GM12878 (cell line): ENCODE results near the gene DOLPP1. TPM values are rescaled to one million over a fixed set of nuclear protein-coding genes. Genes with fewer than 3 reads are reported as not detected.
A peak's percentile ranks its signal among the peaks of the same experiment; 100 is the strongest.

Source experiments
- ATAC-seq: fragments of 200-7000 bp; cut with Tn5 transposase; 3 replicates; pipeline ENCODE4 v1.9.1; 2020; ENCODE audit warnings: mild to moderate bottlenecking, moderate library complexity
- BruUV-seq: library from RNA; stranded (reverse); fragments of 400-500 nt; replicated peaks from 2 replicates; lab custom pipeline; 2021; lab: Mats Ljungman, UMichigan
- CTCF ChIA-PET: fragments of 300-600 bp; sonication (Branson Sonifier 250); formaldehyde crosslinking; extraction: SDS; loops from one replicate; lab custom pipeline; 2021; ENCODE audit warnings: inconsistent platforms; lab: Yijun Ruan, JAX
- POLR2A ChIA-PET: fragments of 350-600 bp; formaldehyde crosslinking; extraction: SDS; loops from one replicate; lab custom pipeline; 2021; ENCODE audit warnings: inconsistent platforms; lab: Charles Lee
- RAD21 ChIA-PET: fragments of 300-600 bp; sonication (Branson Sonifier 250); formaldehyde crosslinking; loops from one replicate; lab custom pipeline; 2023; ENCODE audit warnings: antibody characterized with exemption; ENCODE audit not compliant: unreplicated experiment; lab: Charles Lee
- SMC1A ChIA-PET: fragments of 300-600 bp; sonication (Branson Sonifier 250); formaldehyde crosslinking; loops from one replicate; lab custom pipeline; 2023; ENCODE audit not compliant: unreplicated experiment, uncharacterized antibody; lab: Charles Lee
- DNase-seq: peaks from one replicate; pipeline ENCODE4 v3.0.0-alpha.2; 2011; ENCODE audit warnings: low read depth, low spot score
- FAIRE-seq: peaks from 3 replicates; lab custom pipeline; 2011; peaks lifted over from hg19 to GRCh38; lab: Jason Lieb, UNC
- H2AFZ ChIP-seq: 2 replicates; pipeline ENCODE4 v1.6.0; 2011; ENCODE audit warnings: low read depth, low read length, control low read depth; ENCODE audit not compliant: control insufficient read depth
- H3K27ac ChIP-seq: 2 replicates; pipeline ENCODE4 v1.5.1; 2011; ENCODE audit warnings: control low read depth; ENCODE audit not compliant: control insufficient read depth, insufficient read depth
- H3K27me3 ChIP-seq, 2 experiments: replicated peaks in 1 of 2; 2 replicates each; pipeline versions ENCODE4 v1.6.0 to v1.6.1; 2011; ENCODE audit warnings: low read length in 1 of 2; ENCODE audit not compliant: control insufficient read depth in 2 of 2, insufficient read depth in 2 of 2
- H3K36me3 ChIP-seq, 2 experiments: 2 replicates each; pipeline ENCODE4 v1.5.1; 2011; ENCODE audit warnings: low read length in 1 of 2; ENCODE audit not compliant: control insufficient read depth in 2 of 2, insufficient read depth in 2 of 2
- H3K4me1 ChIP-seq: 2 replicates; pipeline ENCODE4 v1.6.1; 2011; ENCODE audit warnings: mild to moderate bottlenecking, low read length, moderate library complexity, mixed read lengths; ENCODE audit not compliant: control insufficient read depth, insufficient read depth
- H3K4me2 ChIP-seq: 2 replicates; pipeline ENCODE4 v1.6.0; 2011; ENCODE audit warnings: control low read depth; ENCODE audit not compliant: control insufficient read depth, insufficient read depth
- H3K4me3 ChIP-seq: fragments of 200-600 bp; sonication (generic); 2 replicates; pipeline ENCODE4 v1.5.1; 2016
- H3K79me2 ChIP-seq: 2 replicates; pipeline ENCODE4 v1.6.0; 2011; ENCODE audit warnings: low read length; ENCODE audit not compliant: control insufficient read depth, insufficient read depth
- H3K9ac ChIP-seq: 2 replicates; pipeline ENCODE4 v1.8.0; 2011; ENCODE audit warnings: low read length, control low read depth, mixed read lengths; ENCODE audit not compliant: control insufficient read depth, insufficient read depth
- H3K9me3 ChIP-seq: replicated peaks from 3 replicates; pipeline ENCODE4 v1.5.1; 2011; ENCODE audit warnings: mild to moderate bottlenecking, low read length; ENCODE audit not compliant: control insufficient read depth, insufficient read depth
- H4K20me1 ChIP-seq: 2 replicates; pipeline ENCODE4 v1.6.0; 2011; ENCODE audit not compliant: control insufficient read depth, insufficient read depth
- ATF3 ChIP-seq: IDR thresholded peaks from 2 replicates; pipeline ENCODE4 v1.6.1; 2011; ENCODE audit warnings: low read depth, mild to moderate bottlenecking, low read length, moderate library complexity, borderline replicate concordance; ENCODE audit errors: extremely low read depth
- BCL3 ChIP-seq: IDR thresholded peaks from 2 replicates; pipeline ENCODE4 v1.6.1; 2011; ENCODE audit warnings: borderline replicate concordance, low read depth, mild to moderate bottlenecking, moderate library complexity, low read length; ENCODE audit not compliant: insufficient read depth, poor library complexity, severe bottlenecking
- CREB1 ChIP-seq: IDR thresholded peaks from 2 replicates; pipeline ENCODE4 v1.6.1; 2012; ENCODE audit warnings: low read depth, mild to moderate bottlenecking, inconsistent platforms
- GABPA ChIP-seq: IDR thresholded peaks from 2 replicates; pipeline ENCODE4 v1.6.1; 2014; ENCODE audit warnings: antibody characterized with exemption, low read depth, mild to moderate bottlenecking, inconsistent platforms
- HSF1 ChIP-seq: fragments of 150-350 bp; IDR thresholded peaks from 2 replicates; pipeline ENCODE4 v1.6.1; 2014; ENCODE audit warnings: mild to moderate bottlenecking, low read depth, low read length
- NBN ChIP-seq: fragments of 450-650 bp; IDR thresholded peaks from 2 replicates; pipeline ENCODE4 v1.6.1; 2016
- NKRF ChIP-seq: fragments of 450-650 bp; conservative IDR thresholded peaks from 2 replicates; pipeline ENCODE4 v1.6.1; 2017; ENCODE audit warnings: mild to moderate bottlenecking, moderate library complexity
- PAX5 ChIP-seq: IDR thresholded peaks from 2 replicates; pipeline ENCODE4 v1.6.1; 2011; ENCODE audit warnings: low read depth, low read length, borderline replicate concordance
- SUPT20H ChIP-seq: IDR thresholded peaks from 2 replicates; pipeline ENCODE4 v1.6.1; 2011; ENCODE audit warnings: low read depth, mild to moderate bottlenecking, low read length, moderate library complexity, borderline replicate concordance; ENCODE audit not compliant: control insufficient read depth
- TBL1XR1 ChIP-seq: IDR thresholded peaks from 2 replicates; pipeline ENCODE4 v1.6.1; 2012; ENCODE audit warnings: low read depth, low read length, improper control_type of control experiment
- ZBED1 ChIP-seq: IDR thresholded peaks from 2 replicates; pipeline ENCODE4 v1.6.1; 2016; ENCODE audit warnings: borderline replicate concordance
- WGBS: methylation state at CpG from one replicate; pipeline ENCODE4 v1.1.6; 2016; ENCODE audit warnings: low lambda C conversion rate; ENCODE audit not compliant: insufficient replicate concordance, insufficient coverage; ENCODE audit errors: missing lambda C conversion rate; 5-methylcytosine and 5-hydroxymethylcytosine counted together
- in situ Hi-C: fragments of 300-500 bp; cut with MboI; formaldehyde crosslinking; loops from 9 replicates; pipeline ENCODE4 v1.14.3; 2018; ENCODE audit warnings: mixed read lengths
- intact Hi-C: fragments of 100-400 bp; cut with micrococcal nuclease; formaldehyde crosslinking; loops from one replicate; pipeline ENCODE4 v1.14.2; 2022; ENCODE audit not compliant: unreplicated experiment
- polyA plus RNA-seq, 11 experiments: library from polyadenylated mRNA; depleted of rRNA in 4 of 11; unstranded in 6 of 11; stranded (reverse) in 5 of 11; fragments of >200 nt; fragmentation: Nextera tagmentation in 4 of 11; fragmentation: Illumina TruSeq in 1 of 11; extraction: Ambion mirVana in 4 of 11; extraction: Trizol in 1 of 11; gene quantifications; 1 replicate in 1 of 11; 2 replicates in 10 of 11; pipeline versions ENCODE4 v1.2.1 to v1.2.3, GENCODE V29; 2011 to 2016; ENCODE audit warnings: inconsistent platforms in 2 of 11, missing spikeins in 2 of 11, low read depth in 1 of 11
- total RNA-seq, 4 experiments: library from RNA; depleted of rRNA in 3 of 4; stranded (reverse); fragments of >200 nt in 3 of 4; fragmentation: Illumina TruSeq in 1 of 4; extraction: Trizol in 1 of 4; gene quantifications; 2 replicates each; pipeline versions ENCODE4 v1.2.1 to v1.2.3, GENCODE V29; 2013 to 2021

Gene DOLPP1
- total and polyA plus RNA-seq, 10 of the 15 experiments (the other 5 are each of a cell fraction or from before 2014, with no cell fraction given) = 0.76 to 19.9 (median 13.4) TPM

GRCh38 chr9:129036923-129037766 is 43.8 kb upstream of the DOLPP1 start:
- in situ Hi-C loops = no loop called here
- no peak for FAIRE-seq
- H2AFZ ChIP-seq = peak overlapping the region; percentile 85
- intact Hi-C loops = no loop called here
- peak overlapping the region; percentile 62; the same call in 1 of the 2 replicates for H3K27ac ChIP-seq
- TF ChIP-seq CREB1 (no peak), SUPT20H (no peak), NBN (peak; percentile 25; the same call in 1 of the 2 replicates), ATF3 (no peak), BCL3 (no peak), ZBED1 (no peak), TBL1XR1 (no peak), PAX5 (no peak), HSF1 (no peak), GABPA (no peak), NKRF (peak; percentile 44; the same call in 1 of the 2 replicates)
- TF ChIP-seq, all 136 proteins: peak for 2
- Histone ChIP-seq H4K20me1 (no peaks in the 10 kb centered on the region), H3K4me3 (peak overlapping the region; percentile 83), H3K27me3 (no peaks in the 10 kb centered on the region), H3K9me3 (no peaks in the 10 kb centered on the region), H3K4me2 (peak overlapping the region; percentile 93), H3K4me1 (peaks cover 17% of the 10 kb centered on the region), H3K79me2 (peaks cover 19% of the 10 kb centered on the region), H3K36me3 (peaks cover 0 to 4% of the 10 kb centered on the region in 2 experiments; a peak in 3 of 4 replicates), H3K9ac (peak overlapping the region; percentile 69)
- CTCF ChIA-PET = interaction anchor here (0.8 to 1.7 kb wide), 3 partner anchors 29 to 109 kb away, joined by 3 to 5 read pairs (median 3); no protein-coding TSS in a partner anchor
- SMC1A ChIA-PET = interaction anchor here (0.6 to 1.3 kb wide), 2 partner anchors 9 to 32 kb away, joined by 3 read pairs; no protein-coding TSS in a partner anchor
- POLR2A ChIA-PET = interaction anchor here (0.9 to 1.0 kb wide), 4 partner anchors 9 to 44 kb away, joined by 3 to 8 read pairs (median 6); partner anchors contain the start of genes DOLPP1 and SH3GLB2
- DNase-seq = no peak
- 12% methylated on average over 30 of the region's 32 CpGs for WGBS
- RAD21 ChIA-PET = interaction anchor here (1.0 to 1.5 kb wide), 3 partner anchors 16 to 217 kb away, joined by 3 to 5 read pairs (median 3); partner anchors contain the start of gene DOLPP1
- ATAC-seq = peak; percentile 5
- TSS peak; percentile 79 for BruUV-seq
